NCI-H510A (cell line): ENCODE data around the gene ENTREP3.

Experiments
- DNase-seq: peaks from one replicate; lab custom pipeline; 2025; lab: John Stamatoyannopoulos, UW

ENTREP3 gene

DNA sequence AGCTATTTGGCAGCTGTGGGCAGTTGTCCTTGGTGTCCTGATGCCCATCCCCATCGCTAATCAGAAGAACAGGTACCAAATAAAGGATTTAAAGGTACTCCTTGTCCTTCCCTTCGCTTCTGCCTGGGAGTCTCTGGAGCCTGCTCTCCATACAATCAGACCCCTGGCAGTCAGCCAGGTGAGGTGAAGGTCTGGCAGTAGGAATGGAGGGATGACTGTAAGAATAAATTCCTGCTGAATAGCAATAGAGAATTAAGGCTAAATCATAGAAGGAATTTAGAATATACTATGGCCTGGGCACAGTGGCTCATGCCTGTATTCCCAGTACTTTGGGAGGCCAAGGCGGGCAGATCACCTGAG, 56.8 kb downstream of the ENTREP3 start:
- no peak for DNase-seq

DNA sequence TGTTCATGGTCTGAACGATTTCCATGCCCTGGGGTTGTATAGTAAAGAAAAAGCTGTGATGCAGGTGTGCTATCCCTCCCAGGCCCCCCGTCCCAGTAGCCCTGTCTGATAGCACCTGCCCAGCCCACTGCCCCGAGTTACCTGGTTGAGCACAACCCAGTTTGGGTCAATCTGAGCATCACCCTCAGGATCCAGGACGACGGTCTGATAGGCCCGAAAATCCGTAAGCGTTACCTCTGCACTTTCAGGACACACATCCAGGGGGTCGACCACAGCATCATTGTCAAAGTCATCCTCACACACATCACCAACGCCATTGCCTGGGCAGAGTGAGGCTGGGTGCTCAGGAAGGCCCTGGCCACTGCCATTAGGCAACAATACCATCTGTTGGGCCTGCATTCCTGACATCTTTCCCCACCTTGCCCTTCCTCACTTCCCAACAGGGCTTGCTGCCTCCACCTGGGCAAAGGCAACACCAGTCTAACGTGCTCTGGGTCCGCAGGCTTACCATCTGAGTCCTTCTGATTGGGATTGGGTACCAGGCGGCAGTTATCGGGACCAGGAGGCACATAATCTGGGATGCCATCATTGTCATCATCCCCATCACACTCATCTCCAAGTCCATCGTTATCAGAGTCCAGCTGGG, 57.3 kb downstream of the ENTREP3 start:
- no peak for DNase-seq
